ENCODE results near the gene LTBP3. TPM values are rescaled to one million over a fixed set of nuclear protein-coding genes. Genes with fewer than 3 reads are reported as not detected.
A peak's percentile ranks its signal among the peaks of the same experiment; 100 is the strongest.

LTBP3 gene
- total RNA-seq, 1 donor from 2014 or later = 91.9 TPM

DNA sequence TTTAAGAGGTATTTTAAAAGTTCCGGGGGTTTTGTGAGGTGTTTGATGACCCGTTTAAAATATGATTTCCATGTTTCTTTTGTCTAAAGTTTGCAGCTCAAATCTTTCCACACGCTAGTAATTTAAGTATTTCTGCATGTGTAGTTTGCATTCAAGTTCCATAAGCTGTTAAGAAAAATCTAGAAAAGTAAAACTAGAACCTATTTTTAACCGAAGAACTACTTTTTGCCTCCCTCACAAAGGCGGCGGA is 59.5 kb downstream of the LTBP3 start:
- DNase-seq (ENCODE audit: low spot score) = no peak

DNA sequence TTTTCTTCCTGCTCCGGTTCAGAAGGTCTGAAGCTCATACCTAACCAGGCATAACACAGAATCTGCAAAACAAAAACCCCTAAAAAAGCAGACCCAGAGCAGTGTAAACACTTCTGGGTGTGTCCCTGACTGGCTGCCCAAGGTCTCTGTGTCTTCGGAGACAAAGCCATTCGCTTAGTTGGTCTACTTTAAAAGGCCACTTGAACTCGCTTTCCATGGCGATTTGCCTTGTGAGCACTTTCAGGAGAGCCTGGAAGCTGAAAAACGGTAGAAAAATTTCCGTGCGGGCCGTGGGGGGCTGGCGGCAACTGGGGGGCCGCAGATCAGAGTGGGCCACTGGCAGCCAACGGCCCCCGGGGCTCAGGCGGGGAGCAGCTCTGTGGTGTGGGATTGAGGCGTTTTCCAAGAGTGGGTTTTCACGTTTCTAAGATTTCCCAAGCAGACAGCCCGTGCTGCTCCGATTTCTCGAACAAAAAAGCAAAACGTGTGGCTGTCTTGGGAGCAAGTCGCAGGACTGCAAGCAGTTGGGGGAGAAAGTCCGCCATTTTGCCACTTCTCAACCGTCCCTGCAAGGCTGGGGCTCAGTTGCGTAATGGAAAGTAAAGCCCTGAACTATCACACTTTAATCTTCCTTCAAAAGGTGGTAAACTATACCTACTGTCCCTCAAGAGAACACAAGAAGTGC is 60.0 kb downstream of the LTBP3 start:
- peak; percentile 86 for DNase-seq (ENCODE audit: low spot score)

DNA sequence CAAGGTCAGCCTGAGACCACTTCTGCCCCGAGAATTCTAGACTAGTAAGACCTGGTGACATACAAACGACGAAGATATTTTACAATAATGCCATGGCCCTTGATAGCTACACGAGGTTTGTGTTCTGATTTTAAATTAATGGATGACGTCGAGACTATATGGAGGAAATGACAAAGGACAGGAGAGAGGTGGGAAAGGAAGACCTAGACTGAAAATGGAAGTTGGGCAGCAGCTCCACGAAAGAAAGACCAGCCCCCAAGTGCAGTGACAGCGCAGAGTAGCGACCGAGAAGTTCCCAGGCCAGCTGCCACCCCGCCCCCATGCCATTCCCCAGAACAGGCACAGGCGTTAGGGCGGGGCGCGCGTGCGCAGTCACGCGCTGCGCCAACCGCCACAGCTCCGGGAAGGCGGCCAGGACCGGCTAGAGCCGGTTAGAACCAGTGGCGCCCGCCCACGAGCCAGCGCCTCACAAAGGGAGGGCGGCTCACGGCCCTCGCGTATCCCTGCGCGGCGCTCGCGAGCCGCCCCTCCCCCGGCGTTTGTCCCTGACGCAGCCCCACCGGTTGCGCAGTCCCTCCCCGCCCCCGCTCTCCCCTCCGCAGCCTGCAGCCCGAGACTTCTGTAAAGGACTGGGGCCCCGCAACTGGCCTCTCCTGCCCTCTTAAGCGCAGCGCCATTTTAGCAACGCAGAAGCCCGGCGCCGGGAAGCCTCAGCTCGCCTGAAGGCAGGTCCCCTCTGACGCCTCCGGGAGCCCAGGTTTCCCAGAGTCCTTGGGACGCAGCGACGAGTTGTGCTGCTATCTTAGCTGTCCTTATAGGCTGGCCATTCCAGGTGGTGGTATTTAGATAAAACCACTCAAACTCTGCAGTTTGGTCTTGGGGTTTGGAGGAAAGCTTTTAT is 60.8 kb downstream of the LTBP3 start:
- DNase-seq (ENCODE audit: low spot score) = peak; percentile 100

GRCh38 chr11:65496304-65497140 is 61.6 kb downstream of the LTBP3 start:
- DNase-seq (ENCODE audit: low spot score) = peak; percentile 62

DNA sequence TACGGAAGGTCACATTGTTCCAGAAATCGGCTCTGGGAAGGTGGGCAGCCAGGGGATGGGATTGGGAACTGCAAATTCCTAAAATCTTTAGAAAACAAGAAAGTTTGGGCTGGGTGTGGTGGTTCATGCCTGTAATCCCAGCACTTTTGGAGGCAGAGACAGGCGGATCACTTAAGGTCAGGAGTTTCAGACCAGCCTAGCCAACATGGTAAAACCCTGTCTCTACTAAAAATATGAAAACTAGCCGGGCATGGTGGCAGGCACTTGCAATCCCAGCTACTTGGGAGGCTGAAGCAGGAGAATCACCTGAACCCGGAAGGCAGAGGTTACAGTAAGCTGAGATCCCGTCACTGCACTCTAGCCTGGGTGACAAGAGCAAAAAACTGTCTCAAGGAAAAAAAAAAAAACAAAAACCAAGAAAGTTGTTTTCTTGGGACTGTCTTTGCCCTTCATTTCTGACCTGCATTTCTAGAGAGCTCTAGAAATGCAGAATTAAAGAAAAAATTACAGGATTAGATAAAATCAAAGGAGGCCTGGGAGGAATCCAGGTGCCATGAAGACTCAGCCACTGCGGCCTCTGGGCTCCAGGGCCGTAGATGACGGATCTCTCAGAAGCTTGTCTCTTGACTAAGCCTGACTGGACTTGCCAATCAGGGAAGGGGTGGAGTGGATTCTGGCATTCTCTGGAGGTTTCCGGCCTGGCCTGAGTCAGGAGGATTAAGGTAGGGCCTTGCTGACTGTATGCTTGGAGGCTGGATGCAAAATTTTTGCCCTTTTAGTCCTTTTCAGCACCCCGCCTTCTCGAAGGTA is 64.6 kb downstream of the LTBP3 start:
- DNase-seq (ENCODE audit: low spot score) = peak; percentile 89

DNA sequence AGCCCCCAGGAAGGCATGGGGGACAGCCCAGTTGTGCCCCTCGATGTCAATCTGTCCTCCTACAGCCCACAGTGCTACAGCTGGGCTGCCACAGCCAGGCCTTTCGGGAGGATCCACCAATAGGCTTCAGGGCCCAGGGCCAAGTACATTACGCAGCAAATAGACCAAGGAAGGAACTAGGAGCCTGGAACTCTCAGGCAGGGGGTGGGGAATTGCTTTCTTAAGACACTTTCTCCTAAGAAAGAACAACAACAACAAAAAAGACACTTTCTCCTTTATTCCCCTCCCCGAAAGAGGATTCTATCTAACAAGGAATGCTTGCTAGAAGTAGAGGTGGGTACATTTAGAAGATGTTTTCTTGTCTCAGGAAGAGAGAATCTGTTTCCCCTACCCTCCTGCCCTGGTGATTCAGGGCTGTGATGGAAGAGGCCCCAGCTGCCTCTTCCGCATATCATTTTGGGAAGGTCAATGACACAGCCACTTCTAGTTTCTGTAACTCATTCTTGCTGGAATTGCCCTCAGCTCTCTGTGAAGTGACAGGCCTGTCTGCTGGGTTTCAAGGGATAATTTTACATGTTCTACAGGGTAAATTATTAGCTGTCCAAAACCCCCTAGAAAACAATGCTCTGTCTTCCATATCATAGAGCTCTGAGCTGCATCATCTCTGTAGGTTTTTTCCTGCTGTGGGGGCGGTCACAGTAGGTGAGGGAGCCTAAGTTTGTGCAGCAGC is 65.4 kb downstream of the LTBP3 start:
- peak; percentile 89 for DNase-seq (ENCODE audit: low spot score)

- no peak for DNase-seq (ENCODE audit: low spot score)
Observed at GRCh38 chr11:65492387-65492636, 65.8 kb downstream of the LTBP3 start.

DNA sequence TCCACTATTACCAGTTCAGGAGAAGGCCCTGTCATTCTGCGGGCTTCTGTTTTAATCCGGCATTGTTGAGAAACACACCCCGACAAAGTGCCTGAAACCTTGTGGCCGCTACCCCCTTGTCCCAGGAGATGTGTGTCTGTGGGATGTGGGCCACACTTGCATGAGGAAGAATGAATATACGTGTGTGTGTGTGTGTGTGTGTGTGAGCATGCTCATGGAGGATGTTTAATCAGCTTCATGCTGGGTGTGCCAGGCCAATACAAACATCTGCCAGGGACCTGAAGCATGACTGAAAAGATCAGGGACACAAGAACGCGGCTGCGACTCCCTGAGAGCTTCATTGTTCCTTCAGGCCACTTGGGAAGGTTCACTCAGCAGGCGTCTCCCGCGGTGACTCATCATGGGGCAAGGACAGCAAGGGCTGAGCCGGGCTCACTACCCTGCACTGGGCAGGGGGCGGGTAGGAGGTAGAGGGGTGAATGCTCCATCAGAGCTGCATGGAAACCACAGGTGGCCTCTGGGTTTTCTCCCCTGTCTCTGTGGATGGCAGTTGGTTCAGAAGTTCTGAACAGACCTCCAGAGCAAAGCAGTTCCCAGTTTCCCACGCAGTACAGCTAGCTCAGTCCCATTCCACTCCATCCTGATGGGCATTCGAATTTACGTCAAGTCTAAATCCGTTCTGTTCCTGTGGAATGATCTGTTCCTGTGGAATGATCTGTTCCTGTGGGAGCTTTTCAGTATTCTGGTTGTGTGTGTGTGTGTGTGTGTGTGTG is 66.4 kb downstream of the LTBP3 start:
- DNase-seq (ENCODE audit: low spot score) = peak; percentile 91

- no peak for DNase-seq (ENCODE audit: low spot score)
Observed at GRCh38 chr11:65491163-65491465, 67.0 kb downstream of the LTBP3 start.

DNA sequence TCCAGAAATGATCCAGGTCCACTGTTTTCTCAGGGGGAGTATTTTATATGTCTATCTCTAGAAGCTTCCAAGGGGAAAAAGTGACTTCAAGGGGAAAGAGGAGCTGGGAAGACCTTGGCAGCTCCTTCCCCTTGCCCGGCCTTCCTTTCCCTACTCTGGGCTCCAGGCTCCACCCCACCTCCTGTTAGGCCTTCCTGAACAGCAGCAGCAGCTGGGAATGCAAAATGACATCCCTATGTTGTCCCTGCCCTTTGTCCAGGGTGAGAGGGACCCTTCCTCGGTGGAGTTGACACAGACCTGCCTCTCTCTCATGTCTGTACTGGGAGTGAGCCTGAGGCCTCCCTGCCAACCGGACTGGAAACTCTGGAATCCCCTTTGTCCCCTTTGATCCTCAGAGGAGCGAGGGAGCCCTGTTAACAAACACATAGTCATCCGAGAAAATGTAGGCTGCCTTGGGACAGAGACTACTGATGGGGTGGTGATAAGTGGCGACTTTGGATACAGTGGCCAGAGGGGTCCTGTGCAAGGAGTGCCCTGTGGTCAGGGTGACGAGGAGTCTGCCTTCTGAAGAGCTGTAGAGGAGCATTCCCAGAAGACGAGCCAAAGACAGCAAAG is 68.3 kb downstream of the LTBP3 start:
- peak; percentile 75 for DNase-seq (ENCODE audit: low spot score)

GRCh38 chr11:65489035-65489705 is 69.0 kb downstream of the LTBP3 start:
- peak; percentile 90 for DNase-seq (ENCODE audit: low spot score)

Other genes with a start within 250 kb of the LTBP3 start
- 88.4 TPM for gene CDC42EP2, start 243.5 kb downstream of the LTBP3 start, total RNA-seq
- 34.1 TPM for gene DPF2, start 224.5 kb downstream of the LTBP3 start, total RNA-seq
- gene TIGD3, start 203.6 kb downstream of the LTBP3 start, total RNA-seq = not detected
- 8.7 TPM for gene SLC25A45, start 175.7 kb downstream of the LTBP3 start, total RNA-seq
- gene FRMD8, start 171.7 kb downstream of the LTBP3 start, total RNA-seq = 44.0 TPM
- gene NEAT1, start 135.6 kb downstream of the LTBP3 start, total RNA-seq = 1,527 TPM
- gene MALAT1, start 59.3 kb downstream of the LTBP3 start, total RNA-seq = 11,495 TPM
- 87.0 TPM for gene SCYL1, start 33.3 kb downstream of the LTBP3 start, total RNA-seq
- gene ZNRD2, start 12.1 kb upstream of the LTBP3 start, total RNA-seq = 34.9 TPM
- 37.4 TPM for gene FAM89B, start 14.2 kb upstream of the LTBP3 start, total RNA-seq
- gene EHBP1L1, start 17.7 kb upstream of the LTBP3 start, total RNA-seq = 78.6 TPM
- gene KCNK7, start 37.4 kb upstream of the LTBP3 start, total RNA-seq = 1.5 TPM
- gene MAP3K11, start 55.9 kb upstream of the LTBP3 start, total RNA-seq = 67.6 TPM
- gene PCNX3, start 57.4 kb upstream of the LTBP3 start, total RNA-seq = 30.6 TPM
- gene SIPA1, start 79.7 kb upstream of the LTBP3 start, total RNA-seq = 54.5 TPM
- 80.0 TPM for gene RELA, start 104.6 kb upstream of the LTBP3 start, total RNA-seq
- gene KAT5, start 153.9 kb upstream of the LTBP3 start, total RNA-seq = 49.9 TPM
- gene RNASEH2C, start 162.4 kb upstream of the LTBP3 start, total RNA-seq = 71.8 TPM
- gene AP5B1, start 222.6 kb upstream of the LTBP3 start, total RNA-seq = 51.8 TPM
- not detected for gene OVOL1, start 228.7 kb upstream of the LTBP3 start, total RNA-seq

All from mesenteric fat pad (tissue), 1 donor.